A549 (cell line): ENCODE results near the gene IP6K3. TPM values are rescaled to one million over a fixed set of nuclear protein-coding genes. Genes with fewer than 3 reads are reported as not detected.

Experiments used
- ATAC-seq, 2 experiments: fragments of 200-7000 bp in 1 of 2; fragments of >200 bp in 1 of 2; cut with Nextera tagmentation in 1 of 2; cut with Tn5 transposase in 1 of 2; 3 replicates each; pipeline versions ENCODE4 v1.8.0 to v1.9.1; 2018 to 2020; ENCODE audit warnings: mild to moderate bottlenecking in 1 of 2, moderate library complexity in 1 of 2
- CTCF ChIA-PET: fragments of 300-600 bp; sonication (Branson Sonifier 250); formaldehyde crosslinking; extraction: SDS; loops from one replicate; lab custom pipeline; 2021; ENCODE audit warnings: antibody characterized with exemption, inconsistent platforms; lab: Yijun Ruan, JAX
- POLR2A ChIA-PET: fragments of 350-600 bp; formaldehyde crosslinking; extraction: SDS; loops from one replicate; lab custom pipeline; 2021; ENCODE audit warnings: antibody characterized with exemption, inconsistent platforms; lab: Yijun Ruan, JAX
- DNase-seq, 2 experiments: peaks; one replicate each; pipeline versions ENCODE4 v3.0.0 to v3.0.0-alpha.2; 2011 to 2016; ENCODE audit warnings: low read depth in 1 of 2, low spot score in 1 of 2
- FAIRE-seq: peaks from 2 replicates; lab custom pipeline; 2011; peaks lifted over from hg19 to GRCh38; lab: Jason Lieb, UNC
- H3K27ac ChIP-seq, 2 experiments: fragments of >200 bp; sonication (Bioruptor Twin); formaldehyde crosslinking; 3 replicates each; pipeline ENCODE4 v1.5.1; 2016 to 2017
- H3K4me1 ChIP-seq: fragments of >200 bp; sonication (Bioruptor Twin); formaldehyde crosslinking; 3 replicates; pipeline ENCODE4 v1.6.1; 2016
- H3K4me2 ChIP-seq: fragments of >200 bp; sonication (Bioruptor Twin); formaldehyde crosslinking; 3 replicates; pipeline ENCODE4 v1.6.1; 2016
- H3K4me3 ChIP-seq: fragments of >200 bp; sonication (Bioruptor Twin); formaldehyde crosslinking; 3 replicates; pipeline ENCODE4 v1.5.1; 2016
- H3K9me3 ChIP-seq: fragments of >200 bp; sonication (Bioruptor Twin); formaldehyde crosslinking; 3 replicates; pipeline ENCODE4 v1.6.1; 2016
- CBX2 ChIP-seq: fragments of 200-600 bp; sonication (generic); IDR thresholded peaks from 2 replicates; pipeline ENCODE4 v1.6.1; 2016; ENCODE audit warnings: low read depth, mild to moderate bottlenecking, borderline replicate concordance
- CHD4 ChIP-seq: fragments of 200-600 bp; sonication (generic); IDR thresholded peaks from 2 replicates; pipeline ENCODE4 v1.6.1; 2016; ENCODE audit warnings: antibody characterized with exemption, mild to moderate bottlenecking, borderline replicate concordance
- EHF ChIP-seq: fragments of 250-450 bp; sonication (Bioruptor Pico); IDR thresholded peaks from 2 replicates; pipeline ENCODE4 v1.5.0; 2020; ENCODE audit warnings: mild to moderate bottlenecking
- EP300 ChIP-seq, 2 experiments: fragments of >200 bp; sonication (Bioruptor Twin); formaldehyde crosslinking; IDR thresholded peaks; 2 replicates in 1 of 2; 3 replicates in 1 of 2; pipeline ENCODE4 v1.6.1; 2016 to 2017
- ESRRA ChIP-seq: fragments of 150-350 bp; IDR thresholded peaks from 2 replicates; pipeline ENCODE4 v1.6.1; 2014; ENCODE audit warnings: mild to moderate bottlenecking, low read length, borderline replicate concordance
- FOSB ChIP-seq: fragments of 250-450 bp; sonication (Bioruptor Pico); IDR thresholded peaks from 2 replicates; pipeline ENCODE4 v1.5.0; 2020; ENCODE audit warnings: mild to moderate bottlenecking, moderate library complexity
- FOSL2 ChIP-seq, 2 experiments: fragments of 450-650 bp in 1 of 2; fragments of >200 bp in 1 of 2; sonication (Bioruptor Twin) in 1 of 2; formaldehyde crosslinking; IDR thresholded peaks; 2 replicates each; pipeline versions ENCODE4 v1.5.0 to v1.6.1; 2016 to 2020; ENCODE audit warnings: mild to moderate bottlenecking in 1 of 2, moderate library complexity in 1 of 2
- FOXS1 ChIP-seq: fragments of 250-450 bp; sonication (Bioruptor Pico); IDR thresholded peaks from 2 replicates; pipeline ENCODE4 v1.5.0; 2020; ENCODE audit warnings: mild to moderate bottlenecking, moderate library complexity
- GATA3 ChIP-seq: IDR thresholded peaks from 2 replicates; pipeline ENCODE4 v1.6.1; 2012; ENCODE audit warnings: borderline replicate concordance
- HOXA7 ChIP-seq: fragments of 250-450 bp; sonication (Bioruptor Pico); IDR thresholded peaks from 2 replicates; pipeline ENCODE4 v1.5.0; 2020; ENCODE audit warnings: mild to moderate bottlenecking, moderate library complexity
- HOXB13 ChIP-seq: fragments of 250-450 bp; sonication (Bioruptor Pico); IDR thresholded peaks from 2 replicates; pipeline ENCODE4 v1.5.0; 2020; ENCODE audit warnings: low read depth, mild to moderate bottlenecking, moderate library complexity
- KDM1A ChIP-seq: fragments of 200-600 bp; sonication (generic); IDR thresholded peaks from 2 replicates; pipeline ENCODE4 v1.6.1; 2016; ENCODE audit warnings: low read depth, mild to moderate bottlenecking
- MAZ ChIP-seq: fragments of 150-350 bp; IDR thresholded peaks from 2 replicates; pipeline ENCODE4 v1.6.1; 2014; ENCODE audit warnings: antibody characterized with exemption, low read depth, low read length, borderline replicate concordance
- NFE2L2 ChIP-seq: fragments of 150-350 bp; conservative IDR thresholded peaks from 2 replicates; pipeline ENCODE4 v1.6.1; 2014; ENCODE audit warnings: low read length
- NPAS2 ChIP-seq: fragments of 250-450 bp; sonication (Bioruptor Pico); IDR thresholded peaks from 2 replicates; pipeline ENCODE4 v1.8.0; 2022; ENCODE audit warnings: mild to moderate bottlenecking, moderate library complexity, borderline replicate concordance
- PHF8 ChIP-seq: fragments of 200-600 bp; sonication (generic); IDR thresholded peaks from 2 replicates; pipeline ENCODE4 v1.6.1; 2016; ENCODE audit warnings: low read depth, mild to moderate bottlenecking, antibody characterized with exemption, moderate library complexity, borderline replicate concordance
- POLR2A ChIP-seq: IDR thresholded peaks from 2 replicates; pipeline ENCODE4 v1.6.1; 2012; ENCODE audit warnings: mild to moderate bottlenecking, low read length
- RARB ChIP-seq: fragments of 250-450 bp; sonication (Bioruptor Pico); IDR thresholded peaks from 2 replicates; pipeline ENCODE4 v1.8.0; 2021; ENCODE audit warnings: mild to moderate bottlenecking, moderate library complexity
- RFX5 ChIP-seq: fragments of 450-650 bp; IDR thresholded peaks from 2 replicates; pipeline ENCODE4 v1.7.1; 2014; ENCODE audit warnings: antibody characterized with exemption, mild to moderate bottlenecking, moderate library complexity
- RNF2 ChIP-seq: fragments of 200-600 bp; sonication (generic); IDR thresholded peaks from 2 replicates; pipeline ENCODE4 v1.6.1; 2016; ENCODE audit warnings: low read depth, mild to moderate bottlenecking, antibody characterized with exemption, moderate library complexity, borderline replicate concordance
- ZC3H11A ChIP-seq: fragments of 450-650 bp; IDR thresholded peaks from 2 replicates; pipeline ENCODE4 v1.6.1; 2014; ENCODE audit warnings: antibody characterized with exemption, mild to moderate bottlenecking
- ZFP36 ChIP-seq: fragments of 450-650 bp; IDR thresholded peaks from 2 replicates; pipeline ENCODE4 v1.6.1; 2014; ENCODE audit warnings: borderline replicate concordance; ENCODE audit not compliant: partially characterized antibody
- WGBS: methylation state at CpG from one replicate; pipeline ENCODE4 v1.1.6; 2017; ENCODE audit errors: missing lambda C conversion rate; 5-methylcytosine and 5-hydroxymethylcytosine counted together
- polyA plus RNA-seq, 4 experiments: library from polyadenylated mRNA; depleted of rRNA in 3 of 4; stranded (reverse); fragments of >200 nt; fragmentation: RNase III in 1 of 4; extraction: RNeasy Plus Mini Kit Qiagen cat#74134 plus additional on column Dnase treatment in 1 of 4; gene quantifications; 2 replicates in 3 of 4; 3 replicates in 1 of 4; pipeline ENCODE4 v1.2.3, GENCODE V29; 2011 to 2017
- TF ChIP-seq, protein P1 (sequence below): IDR thresholded peaks from 2 replicates; pipeline ENCODE4 v1.6.1; 2012
- TF ChIP-seq, protein P2 (sequence below): fragments of 250-450 bp; sonication (Bioruptor Pico); IDR thresholded peaks from 2 replicates; pipeline ENCODE4 v1.5.0; 2021; ENCODE audit warnings: mild to moderate bottlenecking, moderate library complexity, borderline replicate concordance
- TF ChIP-seq, protein P3 (sequence below): fragments of 250-450 bp; sonication (Bioruptor Pico); IDR thresholded peaks from 2 replicates; pipeline ENCODE4 v1.5.0; 2020; ENCODE audit warnings: low read depth, mild to moderate bottlenecking, moderate library complexity
- TF ChIP-seq, protein P4 (sequence below): fragments of 450-650 bp; IDR thresholded peaks from 2 replicates; pipeline ENCODE4 v1.6.1; 2014; ENCODE audit warnings: antibody characterized with exemption
- TF ChIP-seq, protein P5 (sequence below): fragments of 150-350 bp; IDR thresholded peaks from 2 replicates; pipeline ENCODE4 v1.6.1; 2014; ENCODE audit warnings: low read depth, mild to moderate bottlenecking, low read length

IP6K3 gene
- polyA plus RNA-seq, 2 of the 4 experiments (the other 2 are of a cell fraction): 0.03 to 0.12 TPM

GRCh38 chr6:33792981-33793380 is 46.3 kb upstream of the IP6K3 start:
- no peak for FAIRE-seq
- no peak overlapping the region for H3K27ac ChIP-seq
- no peak for ATAC-seq
- no peak overlapping the region for H3K4me3 ChIP-seq
- peaks cover 7% of the 10 kb centered on the region; the same call in 2 of the 3 replicates for H3K4me1 ChIP-seq
- CTCF ChIA-PET: interaction anchor here (1.1 to 1.9 kb wide), 3 partner anchors 22 to 235 kb away, joined by 3 to 9 read pairs (median 5); no protein-coding TSS in a partner anchor
- H3K9me3 ChIP-seq: no peaks in the 10 kb centered on the region
- DNase-seq: no peak
- 75% methylated on average over 9 of the region's 10 CpGs for WGBS
- POLR2A ChIA-PET: no interaction called here
- H3K4me2 ChIP-seq: no peak overlapping the region
- TF ChIP-seq, protein P1, sequence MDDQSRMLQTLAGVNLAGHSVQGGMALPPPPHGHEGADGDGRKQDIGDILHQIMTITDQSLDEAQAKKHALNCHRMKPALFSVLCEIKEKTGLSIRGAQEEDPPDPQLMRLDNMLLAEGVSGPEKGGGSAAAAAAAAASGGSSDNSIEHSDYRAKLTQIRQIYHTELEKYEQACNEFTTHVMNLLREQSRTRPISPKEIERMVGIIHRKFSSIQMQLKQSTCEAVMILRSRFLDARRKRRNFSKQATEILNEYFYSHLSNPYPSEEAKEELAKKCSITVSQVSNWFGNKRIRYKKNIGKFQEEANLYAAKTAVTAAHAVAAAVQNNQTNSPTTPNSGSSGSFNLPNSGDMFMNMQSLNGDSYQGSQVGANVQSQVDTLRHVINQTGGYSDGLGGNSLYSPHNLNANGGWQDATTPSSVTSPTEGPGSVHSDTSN: no peak
- TF ChIP-seq, protein P2, sequence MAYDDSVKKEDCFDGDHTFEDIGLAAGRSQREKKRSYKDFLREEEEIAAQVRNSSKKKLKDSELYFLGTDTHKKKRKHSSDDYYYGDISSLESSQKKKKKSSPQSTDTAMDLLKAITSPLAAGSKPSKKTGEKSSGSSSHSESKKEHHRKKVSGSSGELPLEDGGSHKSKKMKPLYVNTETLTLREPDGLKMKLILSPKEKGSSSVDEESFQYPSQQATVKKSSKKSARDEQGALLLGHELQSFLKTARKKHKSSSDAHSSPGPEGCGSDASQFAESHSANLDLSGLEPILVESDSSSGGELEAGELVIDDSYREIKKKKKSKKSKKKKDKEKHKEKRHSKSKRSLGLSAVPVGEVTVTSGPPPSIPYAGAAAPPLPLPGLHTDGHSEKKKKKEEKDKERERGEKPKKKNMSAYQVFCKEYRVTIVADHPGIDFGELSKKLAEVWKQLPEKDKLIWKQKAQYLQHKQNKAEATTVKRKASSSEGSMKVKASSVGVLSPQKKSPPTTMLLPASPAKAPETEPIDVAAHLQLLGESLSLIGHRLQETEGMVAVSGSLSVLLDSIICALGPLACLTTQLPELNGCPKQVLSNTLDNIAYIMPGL (CRISPR knock-in tag): no peak
- TF ChIP-seq NFE2L2 (no peak), EP300 (IDR thresholded peaks at IDR 0.05) (no peak), ZFP36 (no peak), NPAS2 (no peak), CHD4 (no peak), PHF8 (no peak), ZC3H11A (no peak), MAZ (no peak), FOXS1 (CRISPR knock-in tag) (no peak), CBX2 (no peak), RFX5 (no peak), ESRRA (no peak), FOSB (CRISPR knock-in tag) (no peak), HOXA7 (no peak)
- TF ChIP-seq, protein P3, sequence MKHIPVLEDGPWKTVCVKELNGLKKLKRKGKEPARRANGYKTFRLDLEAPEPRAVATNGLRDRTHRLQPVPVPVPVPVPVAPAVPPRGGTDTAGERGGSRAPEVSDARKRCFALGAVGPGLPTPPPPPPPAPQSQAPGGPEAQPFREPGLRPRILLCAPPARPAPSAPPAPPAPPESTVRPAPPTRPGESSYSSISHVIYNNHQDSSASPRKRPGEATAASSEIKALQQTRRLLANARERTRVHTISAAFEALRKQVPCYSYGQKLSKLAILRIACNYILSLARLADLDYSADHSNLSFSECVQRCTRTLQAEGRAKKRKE: no peak
- TF ChIP-seq, protein P4, sequence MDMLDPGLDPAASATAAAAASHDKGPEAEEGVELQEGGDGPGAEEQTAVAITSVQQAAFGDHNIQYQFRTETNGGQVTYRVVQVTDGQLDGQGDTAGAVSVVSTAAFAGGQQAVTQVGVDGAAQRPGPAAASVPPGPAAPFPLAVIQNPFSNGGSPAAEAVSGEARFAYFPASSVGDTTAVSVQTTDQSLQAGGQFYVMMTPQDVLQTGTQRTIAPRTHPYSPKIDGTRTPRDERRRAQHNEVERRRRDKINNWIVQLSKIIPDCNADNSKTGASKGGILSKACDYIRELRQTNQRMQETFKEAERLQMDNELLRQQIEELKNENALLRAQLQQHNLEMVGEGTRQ: no peak
- TF ChIP-seq, protein P5, sequence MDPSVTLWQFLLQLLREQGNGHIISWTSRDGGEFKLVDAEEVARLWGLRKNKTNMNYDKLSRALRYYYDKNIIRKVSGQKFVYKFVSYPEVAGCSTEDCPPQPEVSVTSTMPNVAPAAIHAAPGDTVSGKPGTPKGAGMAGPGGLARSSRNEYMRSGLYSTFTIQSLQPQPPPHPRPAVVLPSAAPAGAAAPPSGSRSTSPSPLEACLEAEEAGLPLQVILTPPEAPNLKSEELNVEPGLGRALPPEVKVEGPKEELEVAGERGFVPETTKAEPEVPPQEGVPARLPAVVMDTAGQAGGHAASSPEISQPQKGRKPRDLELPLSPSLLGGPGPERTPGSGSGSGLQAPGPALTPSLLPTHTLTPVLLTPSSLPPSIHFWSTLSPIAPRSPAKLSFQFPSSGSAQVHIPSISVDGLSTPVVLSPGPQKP: no peak

- 88% methylated on average over 7 of the region's 7 CpGs for WGBS
Observed at GRCh38 chr6:33791620-33792019, 44.9 kb upstream of the IP6K3 start.

More at GRCh38 chr6:33791620-33792019, 44.9 kb upstream of the IP6K3 start:
- CTCF ChIA-PET: interaction anchor here (1.4 to 1.9 kb wide), 2 partner anchors 30 to 236 kb away, joined by 4 to 5 read pairs; no protein-coding TSS in a partner anchor
- no peak for ATAC-seq
- Histone ChIP-seq H3K4me2 (no peak overlapping the region), H3K27ac (no peak overlapping the region), H3K9me3 (no peaks in the 10 kb centered on the region)
- no peak for FAIRE-seq
- DNase-seq: no peak
- TF ChIP-seq HOXA7 (no peak), ZC3H11A (no peak), GATA3 (no peak), FOSL2 (IDR thresholded peaks at IDR 0.05) (no peak), FOSL2 (CRISPR knock-in tag; IDR thresholded peaks at IDR 0.05) (no peak), RARB (CRISPR knock-in tag) (no peak), KDM1A (no peak), RNF2 (no peak), HOXB13 (CRISPR knock-in tag) (no peak), EHF (CRISPR knock-in tag) (no peak), POLR2A (no peak)
- TF ChIP-seq, protein P5: no peak
- TF ChIP-seq, all 56 proteins: peak for 0
- H3K4me3 ChIP-seq: no peak overlapping the region
- POLR2A ChIA-PET: no interaction called here
- H3K4me1 ChIP-seq: peaks cover 19% of the 10 kb centered on the region
